GM19372 (cell line): Measurements from ENCODE around the gene CCZ1B.
"Not testable (repeated sequence)": the region's sequence is repeated elsewhere in the genome, so short reads cannot be mapped to it uniquely, and the experiment has no call there.

Experiments used
- ATAC-seq: cut with Tn5 transposase; IDR thresholded peaks from one replicate; pipeline ENCODE4 v1.9.1; 2021; ENCODE audit warnings: mild to moderate bottlenecking, low read depth, moderate library complexity; ENCODE audit not compliant: unreplicated experiment

Gene CCZ1B

DNA sequence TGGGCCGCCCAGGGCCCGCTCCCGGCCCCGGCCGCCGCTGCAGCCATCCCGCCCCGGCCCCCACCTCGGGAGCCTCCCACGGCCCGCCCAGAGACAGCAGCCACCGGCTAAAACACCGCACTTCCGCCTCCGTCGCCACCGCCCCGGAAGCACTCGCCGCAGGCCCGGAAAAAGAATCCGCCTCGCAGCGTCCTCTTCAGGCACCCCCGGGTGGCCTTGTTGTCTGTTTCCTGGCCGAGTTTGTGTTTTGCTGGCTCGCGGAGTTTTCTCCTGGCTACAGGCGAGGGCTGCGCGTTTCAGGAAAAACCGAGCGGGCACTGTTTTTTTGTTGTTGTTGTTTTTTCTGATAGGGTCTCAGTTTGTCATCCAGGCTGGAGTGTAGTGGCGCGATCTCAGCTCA is at the start of gene CCZ1B:
TSS of gene CCZ1B (minus strand) at position 125 of the 400 bp plus-strand sequence. CDS start at position 47, 78 bp downstream.
- ATAC-seq: peak; percentile 98

DNA sequence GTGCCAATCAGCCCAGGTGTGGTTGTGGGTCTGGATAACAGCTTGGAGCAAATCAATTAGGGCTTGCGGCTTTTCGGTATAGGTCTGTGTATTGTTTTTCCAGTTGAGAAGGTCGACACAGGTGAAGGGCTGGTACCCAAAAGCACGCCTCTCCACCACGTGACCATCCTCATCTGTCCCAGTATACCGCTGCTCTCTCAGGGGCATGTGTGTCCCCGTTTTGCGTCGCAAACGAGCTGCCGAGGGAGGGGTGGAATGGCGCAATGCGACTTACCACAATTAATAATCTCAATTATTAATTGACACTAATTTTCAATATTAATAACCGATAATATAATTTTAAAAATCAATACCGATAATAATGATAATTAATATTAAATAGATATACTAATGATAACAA is 48.9 kb upstream of the CCZ1B start:
- not testable (repeated sequence) for ATAC-seq

DNA sequence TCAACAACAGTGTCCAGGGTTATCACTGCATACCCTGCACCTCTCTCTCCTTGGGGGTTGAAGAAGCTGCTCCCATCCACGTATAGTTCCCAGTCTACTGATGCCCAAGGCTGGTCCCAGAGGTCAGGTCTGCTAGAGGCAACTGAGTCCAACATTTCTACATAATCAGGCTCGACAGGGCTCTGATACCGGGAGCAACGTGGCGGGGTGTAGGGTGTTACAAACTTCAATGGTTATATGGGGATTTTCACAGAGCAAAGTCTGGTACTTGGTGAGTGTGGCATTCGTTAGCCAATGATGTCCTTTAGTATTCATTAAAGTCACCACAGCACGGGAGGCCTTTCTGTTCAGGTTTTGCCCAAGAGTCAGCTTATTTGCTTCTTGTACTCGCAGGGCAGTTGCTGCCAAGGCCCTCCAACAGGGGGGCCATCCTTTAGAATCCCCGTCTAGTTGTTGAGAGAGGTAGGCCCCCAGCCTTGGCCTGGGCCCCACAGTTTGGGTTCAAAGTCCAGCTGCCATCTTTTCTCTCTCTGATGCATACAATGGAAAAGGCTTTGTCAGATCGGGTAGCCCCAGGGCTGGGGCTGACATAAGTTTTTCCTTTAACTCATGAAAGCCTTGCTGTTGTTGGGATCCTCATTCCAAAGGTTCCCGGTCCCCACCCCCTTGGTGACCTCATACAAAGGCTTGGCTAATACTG is 46.3 kb upstream of the CCZ1B start:
- ATAC-seq: not testable (repeated sequence)

DNA sequence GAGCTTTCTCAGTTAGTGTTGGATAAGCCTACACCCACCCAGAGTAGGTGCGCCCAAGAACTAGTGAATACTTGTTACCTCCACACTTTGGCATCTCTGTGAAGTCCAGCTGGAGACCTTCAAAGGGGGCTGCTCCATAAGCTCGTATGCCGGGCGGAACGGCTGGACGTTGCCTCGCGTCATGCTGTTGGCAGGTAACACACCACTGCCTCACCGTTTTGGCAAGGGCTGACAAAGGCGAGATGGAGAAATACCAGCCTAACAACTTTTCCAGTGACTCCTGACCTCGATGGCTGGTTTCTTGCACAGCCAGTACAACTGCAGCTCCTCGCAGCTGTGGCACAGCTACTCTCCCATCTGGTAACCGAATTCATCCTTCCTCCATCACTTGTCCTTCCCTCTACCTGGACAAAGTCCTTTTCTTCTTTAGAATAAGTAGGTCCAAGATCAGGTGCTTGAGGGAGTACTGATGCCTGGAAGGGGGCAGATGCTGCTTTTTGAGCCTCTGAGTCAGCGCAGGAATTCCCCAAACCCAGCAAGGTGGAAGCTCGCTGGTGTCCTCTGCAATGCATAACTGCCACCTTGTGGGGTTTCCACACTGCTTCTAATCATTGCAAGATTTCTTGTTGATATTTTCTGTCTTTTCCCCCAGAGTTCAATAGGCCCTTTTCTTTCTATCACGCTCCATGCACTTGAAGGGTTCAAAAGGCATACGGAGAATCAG is 45.5 kb upstream of the CCZ1B start:
- not testable (repeated sequence) for ATAC-seq

DNA sequence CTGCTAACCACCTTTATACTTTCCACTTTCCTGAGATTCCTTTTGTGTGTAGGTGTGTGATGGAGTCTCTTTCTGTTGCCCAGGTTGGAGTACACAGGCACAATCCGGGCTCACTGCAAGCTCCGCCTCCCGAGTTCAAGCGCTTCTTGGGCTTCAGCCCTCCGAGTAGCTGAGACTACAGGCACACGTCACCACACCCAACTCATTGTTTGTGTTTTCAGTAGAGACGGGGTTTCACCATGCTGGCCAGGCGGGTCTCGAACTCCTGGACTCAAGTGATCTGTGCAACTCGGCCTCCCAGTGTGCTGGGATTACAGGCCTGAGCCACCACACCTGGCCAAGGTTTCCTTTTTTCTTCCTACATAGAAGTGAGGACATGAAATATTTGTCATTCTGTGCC is 38.7 kb upstream of the CCZ1B start:
- ATAC-seq: not testable (repeated sequence)

DNA sequence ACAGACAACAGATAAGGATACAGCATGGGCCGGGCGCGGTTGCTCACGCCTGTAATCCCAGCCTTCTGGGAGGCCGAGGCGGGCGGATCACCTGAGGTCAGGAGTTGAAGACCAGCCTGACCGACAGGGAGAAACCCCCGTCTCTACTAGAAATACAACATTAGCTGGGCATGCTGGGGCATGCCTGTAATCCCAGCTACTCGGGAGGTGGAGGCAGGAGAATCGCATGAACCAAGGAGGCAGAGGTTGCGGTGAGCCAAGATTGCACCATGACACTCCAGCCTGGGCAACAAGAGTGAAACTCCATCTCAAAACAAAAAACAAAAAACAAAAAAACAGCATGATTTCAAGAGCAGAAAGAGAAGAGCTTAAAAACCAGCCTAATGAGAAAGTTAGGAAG is 38.1 kb upstream of the CCZ1B start:
- not testable (repeated sequence) for ATAC-seq

DNA sequence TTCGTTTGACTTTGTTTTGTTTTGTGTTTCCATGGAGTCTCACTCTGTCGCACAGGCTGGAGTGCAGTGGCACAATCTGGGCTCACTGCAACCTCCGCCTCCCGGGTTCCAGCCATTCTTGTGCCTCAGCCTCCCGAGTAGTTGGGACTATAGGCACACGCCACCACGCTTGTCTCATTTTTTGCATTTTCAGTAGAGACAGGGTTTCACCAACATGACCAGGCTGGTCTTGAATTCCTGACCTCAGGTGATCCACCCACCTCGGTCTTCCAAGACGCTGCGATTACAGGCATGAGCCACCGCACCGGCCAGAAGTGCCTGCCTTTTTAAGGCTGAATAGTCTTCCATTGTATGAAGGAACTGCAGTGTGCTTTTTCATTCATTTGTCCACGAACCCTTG is 36.8 kb upstream of the CCZ1B start:
- not testable (repeated sequence) for ATAC-seq

DNA sequence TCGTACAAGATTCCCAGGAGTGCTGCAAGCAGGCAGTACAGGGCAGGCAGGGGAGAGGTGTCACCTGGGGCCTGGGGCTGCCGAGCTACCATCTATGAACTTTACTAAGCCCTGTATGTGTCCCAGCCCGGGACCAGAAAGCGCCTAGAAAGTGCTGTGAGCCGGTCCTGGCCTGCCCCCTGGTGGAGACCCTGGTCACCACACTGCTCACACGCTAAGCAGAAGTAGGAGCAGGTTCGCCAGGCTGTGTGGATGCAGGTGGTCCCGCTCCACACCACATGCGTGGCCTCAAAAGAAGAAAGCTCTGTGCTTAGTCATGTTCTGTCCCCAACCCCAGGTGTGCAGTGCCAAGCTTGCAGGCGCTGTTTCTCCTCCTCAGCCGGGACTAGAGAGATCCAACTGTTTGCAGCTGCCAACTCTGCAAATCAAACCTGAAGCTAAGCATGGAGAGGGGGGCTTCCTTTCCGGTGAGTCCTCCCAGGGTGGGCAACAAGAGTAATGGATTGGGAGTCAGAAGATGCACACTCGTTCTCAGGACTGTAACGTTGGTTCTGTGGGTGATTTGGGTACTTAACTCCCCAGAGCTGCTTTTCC is 31.7 kb upstream of the CCZ1B start:
- ATAC-seq: not testable (repeated sequence)

GRCh38 chr7:6855563-6856131 is 29.6 kb upstream of the CCZ1B start:
- ATAC-seq: not testable (repeated sequence)

GRCh38 chr7:6854747-6855562 is 28.9 kb upstream of the CCZ1B start:
- not testable (repeated sequence) for ATAC-seq

DNA sequence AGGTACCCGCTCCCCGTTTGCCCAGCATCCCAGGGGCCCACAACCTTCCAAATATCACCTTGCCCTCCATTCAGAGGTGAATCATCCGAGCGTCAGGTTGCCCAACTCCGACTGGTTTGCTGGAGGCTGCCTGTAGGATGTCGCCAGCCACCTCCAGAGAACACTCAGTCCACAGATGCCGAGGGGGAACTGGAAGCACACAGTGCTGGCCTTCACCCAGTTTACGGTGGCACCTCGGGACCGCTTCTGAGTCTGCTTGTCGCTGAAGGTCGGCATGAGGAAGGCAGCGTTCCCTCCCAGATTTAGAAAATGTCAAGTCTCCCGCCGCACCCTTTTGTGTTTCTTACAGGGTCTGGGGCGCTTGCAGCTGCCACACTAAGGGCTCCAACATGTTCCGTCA is 27.6 kb upstream of the CCZ1B start:
- ATAC-seq: not testable (repeated sequence)

- ATAC-seq: not testable (repeated sequence)
Measured at GRCh38 chr7:6849127-6849526, 23.1 kb upstream of the CCZ1B start.

DNA sequence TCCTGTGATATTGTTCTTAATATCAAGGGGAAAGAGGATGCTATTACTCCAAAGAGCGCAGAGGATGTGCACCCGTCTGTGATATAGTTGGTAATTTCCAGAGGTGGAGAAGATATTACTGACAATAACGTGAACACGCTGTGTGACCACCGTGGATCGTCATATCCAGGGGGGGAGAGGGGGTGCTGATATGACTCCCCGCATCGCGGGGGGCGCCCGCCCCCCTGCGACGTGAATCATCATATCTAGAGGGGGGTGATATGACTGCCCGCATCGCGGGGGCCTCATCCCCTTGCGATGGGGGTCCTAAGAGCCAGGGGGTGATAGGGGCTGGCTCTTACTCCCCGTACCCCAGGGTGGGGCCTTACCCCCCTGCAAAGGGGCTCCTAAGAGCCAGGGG is 21.7 kb upstream of the CCZ1B start:
- ATAC-seq: not testable (repeated sequence)

DNA sequence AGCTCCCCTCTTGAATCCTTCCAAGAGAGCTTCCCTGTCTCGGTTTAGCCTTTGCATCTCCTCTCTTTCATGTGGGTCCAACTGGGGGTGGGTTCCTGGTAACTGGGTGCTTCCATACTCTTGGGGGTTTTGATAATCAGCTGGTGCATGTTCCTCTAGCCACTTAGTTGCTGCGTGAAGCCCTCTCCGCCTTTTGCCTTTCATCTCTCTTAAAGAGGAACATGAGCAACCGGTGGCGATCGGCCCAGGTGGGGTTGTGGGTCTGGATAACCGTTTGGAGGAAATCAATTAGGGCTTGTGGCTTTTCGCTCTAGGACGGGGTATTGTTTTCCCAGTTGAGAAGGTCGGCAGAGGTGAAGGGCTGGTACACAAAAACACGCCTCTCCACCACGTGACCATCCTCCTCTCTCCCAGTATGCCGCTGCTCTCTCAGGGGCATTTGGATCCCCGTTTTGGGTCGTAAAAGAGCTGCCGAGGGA is 19.9 kb upstream of the CCZ1B start:
- not testable (repeated sequence) for ATAC-seq

GRCh38 chr7:6843654-6844053 is 17.6 kb upstream of the CCZ1B start:
- not testable (repeated sequence) for ATAC-seq

GRCh38 chr7:6843092-6843491 is 17.0 kb upstream of the CCZ1B start:
- not testable (repeated sequence) for ATAC-seq

GRCh38 chr7:6842278-6842921 is 16.3 kb upstream of the CCZ1B start:
- ATAC-seq: not testable (repeated sequence)

DNA sequence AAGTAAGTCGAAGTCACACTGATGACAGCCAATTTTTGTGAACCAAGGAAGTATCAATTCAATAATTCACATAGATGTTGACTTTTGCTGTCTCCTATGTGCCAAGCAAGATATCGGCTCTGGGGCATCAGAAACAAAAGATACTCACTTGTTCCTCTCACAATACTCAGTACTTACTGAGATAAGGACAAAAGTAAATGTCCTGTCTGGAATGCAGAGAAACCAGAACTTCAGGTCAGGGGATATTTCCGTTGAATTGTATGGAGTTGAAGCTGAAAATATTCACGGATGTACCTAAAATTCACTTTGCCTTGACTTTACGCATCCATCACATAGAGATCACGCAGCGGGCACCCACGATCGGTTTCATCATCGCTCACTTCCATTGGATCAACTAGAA is 11.0 kb upstream of the CCZ1B start:
- ATAC-seq: not testable (repeated sequence)

GRCh38 chr7:6835521-6835920 is 9.4 kb upstream of the CCZ1B start:
- not testable (repeated sequence) for ATAC-seq

GRCh38 chr7:6833636-6834035 is 7.6 kb upstream of the CCZ1B start:
- ATAC-seq: no peak
